Stimulated activated CD8-positive, alpha-beta memory T cell treated with anti-CD3 and anti-CD28 coated beads, Interleukin-2, amount 100 ng/mL, for 1 hour (primary cell): ENCODE data around the gene ANKRD22.
"Not testable (repeated sequence)": the region's sequence is repeated elsewhere in the genome, so short reads cannot be mapped to it uniquely, and the experiment has no call there.

Experiments
- DNase-seq, 2 donors: peaks; one replicate each; pipeline ENCODE4 v3.0.0-alpha.2; 2020; ENCODE audit warnings: low read depth in 2 of 2

Gene ANKRD22

DNA sequence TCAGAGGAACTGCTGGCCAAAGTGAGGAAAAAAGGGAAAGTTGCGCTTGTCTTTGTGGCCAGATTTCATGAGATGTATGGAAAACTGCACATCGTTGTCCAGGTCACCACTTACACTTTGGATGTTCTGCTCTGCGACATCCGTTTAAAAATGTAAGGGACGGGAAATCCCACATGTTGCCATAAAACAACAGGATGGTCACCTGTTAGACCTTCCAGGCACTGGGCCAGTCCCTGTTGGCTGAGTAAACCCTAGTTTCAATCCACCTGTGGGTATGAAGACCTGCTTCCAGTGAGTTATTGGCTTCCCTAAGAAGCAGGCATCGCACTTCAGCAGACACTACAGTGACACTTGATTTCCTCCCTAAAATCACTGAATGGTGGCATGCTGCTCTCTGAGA, 25.7 kb upstream of the ANKRD22 start:
- no peak for DNase-seq

DNA sequence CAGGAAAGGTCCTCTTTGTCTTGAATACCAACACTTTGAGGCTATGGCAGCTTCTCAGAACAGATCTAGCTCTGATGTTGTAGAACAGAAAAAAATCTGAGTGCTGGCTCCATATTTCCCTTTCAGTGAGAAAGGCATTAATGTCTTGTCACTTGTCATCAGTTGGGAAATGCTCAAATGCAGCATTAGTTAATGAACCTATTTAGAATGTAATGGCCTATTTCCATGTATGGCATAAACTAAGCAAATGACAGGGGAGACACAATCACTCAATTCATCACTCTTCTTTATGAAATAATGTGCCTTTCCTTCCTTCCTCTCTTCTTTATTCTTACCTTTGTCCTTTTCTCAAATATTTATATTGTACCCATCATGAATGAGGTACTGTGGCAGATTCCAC, 23.4 kb upstream of the ANKRD22 start:
- DNase-seq = no peak

DNA sequence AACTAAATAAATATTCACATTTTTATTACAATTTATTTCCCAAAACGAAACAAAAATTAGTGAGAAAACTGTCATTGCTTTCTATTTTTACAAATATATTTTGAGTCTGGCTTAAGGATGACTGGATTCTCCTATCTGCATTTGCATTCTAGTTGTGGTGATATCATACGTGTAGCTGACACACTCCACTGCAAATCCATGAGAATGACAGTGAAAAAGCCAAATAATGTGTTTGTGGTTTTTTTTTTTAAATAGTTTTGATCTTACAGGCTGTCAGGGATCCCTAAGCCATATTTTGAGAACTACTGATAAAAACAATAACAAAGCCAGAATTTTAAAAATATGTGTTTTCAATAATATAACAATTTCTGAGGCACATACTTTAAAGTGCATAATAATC, 22.6 kb upstream of the ANKRD22 start:
- no peak for DNase-seq

DNA sequence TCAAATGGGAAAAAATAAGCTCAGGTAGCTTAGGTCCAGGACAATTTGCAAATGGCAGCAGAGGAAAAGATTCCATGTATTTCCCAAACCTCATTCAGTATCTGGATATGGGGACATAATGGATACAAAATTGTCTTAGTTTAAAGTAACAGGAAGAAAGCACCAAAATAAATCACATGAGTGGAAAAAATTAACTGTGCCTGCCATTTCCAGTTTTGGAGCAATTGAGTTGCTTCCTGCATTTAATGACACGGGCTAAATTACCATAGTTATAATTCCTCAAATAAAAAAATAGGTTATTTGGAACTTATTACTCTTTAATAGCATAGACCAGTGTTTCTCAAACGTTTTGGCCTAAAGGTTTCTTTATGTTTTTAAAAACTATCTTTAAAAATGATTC, 22.1 kb upstream of the ANKRD22 start:
- DNase-seq = no peak

DNA sequence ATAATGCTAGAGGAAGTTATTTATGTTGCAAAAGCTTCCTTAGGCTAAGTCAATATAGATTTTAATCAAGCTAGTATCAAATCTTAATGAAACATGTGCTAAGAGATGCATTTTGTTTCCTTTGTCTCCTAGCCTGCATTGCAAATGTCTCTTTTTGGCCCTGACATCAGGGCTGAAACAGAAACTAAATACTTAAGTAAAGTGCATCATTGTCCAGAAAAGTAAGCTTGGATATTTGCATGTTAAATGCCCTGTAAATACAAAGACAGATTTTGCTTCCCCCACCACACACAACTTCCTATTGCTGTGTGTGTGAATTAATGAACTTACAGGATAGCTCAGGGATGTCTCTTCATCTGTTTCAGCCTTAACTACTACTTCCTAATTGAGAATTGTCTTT, 18.4 kb upstream of the ANKRD22 start:
- no peak for DNase-seq

DNA sequence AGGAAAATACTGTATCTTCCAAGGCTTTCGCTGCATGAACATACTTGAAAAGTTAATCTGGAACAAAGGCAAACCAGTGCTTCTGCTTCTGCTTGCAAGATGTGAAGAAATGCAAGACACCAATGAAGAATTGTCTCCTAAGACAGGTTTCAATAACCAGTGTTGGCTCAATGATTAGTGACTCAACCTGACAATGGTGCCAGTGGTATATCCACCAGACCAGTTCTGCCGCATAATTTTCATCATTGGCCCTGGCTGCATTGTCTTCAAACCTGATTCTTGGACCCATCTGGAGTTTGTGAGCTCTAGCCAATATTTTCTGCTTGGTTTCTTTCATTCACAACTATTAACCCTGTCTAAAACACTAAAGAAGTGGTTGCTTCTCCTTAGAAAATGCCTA, 14.8 kb upstream of the ANKRD22 start:
- no peak for DNase-seq

DNA sequence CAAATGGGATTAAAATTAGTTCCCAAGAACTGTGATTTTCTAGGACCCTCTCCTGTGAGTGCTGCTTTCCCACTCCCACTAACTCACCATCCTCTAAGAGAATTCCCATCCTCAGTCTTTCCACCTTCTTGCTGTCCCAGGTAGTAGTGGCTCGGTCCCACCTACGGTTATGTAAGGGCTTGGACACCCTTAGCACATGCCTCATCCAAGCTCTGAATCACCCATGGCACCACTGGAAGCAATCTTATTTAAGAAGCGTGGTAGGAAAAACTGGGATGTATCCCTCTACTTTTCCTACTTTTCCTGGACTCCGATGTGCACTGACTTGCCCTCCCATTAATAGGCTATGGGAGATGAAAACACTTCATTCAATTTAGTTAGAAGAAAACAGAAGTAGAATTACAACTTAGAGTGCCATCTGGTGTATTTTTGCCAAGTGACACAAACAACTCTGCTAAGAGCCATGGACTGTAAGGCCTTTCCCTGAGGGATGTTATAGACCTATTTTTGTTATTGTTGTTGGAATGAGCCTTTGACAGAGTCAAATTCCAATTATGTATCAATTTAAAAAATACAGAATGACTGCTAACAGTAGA, 13.7 kb upstream of the ANKRD22 start:
- no peak for DNase-seq

DNA sequence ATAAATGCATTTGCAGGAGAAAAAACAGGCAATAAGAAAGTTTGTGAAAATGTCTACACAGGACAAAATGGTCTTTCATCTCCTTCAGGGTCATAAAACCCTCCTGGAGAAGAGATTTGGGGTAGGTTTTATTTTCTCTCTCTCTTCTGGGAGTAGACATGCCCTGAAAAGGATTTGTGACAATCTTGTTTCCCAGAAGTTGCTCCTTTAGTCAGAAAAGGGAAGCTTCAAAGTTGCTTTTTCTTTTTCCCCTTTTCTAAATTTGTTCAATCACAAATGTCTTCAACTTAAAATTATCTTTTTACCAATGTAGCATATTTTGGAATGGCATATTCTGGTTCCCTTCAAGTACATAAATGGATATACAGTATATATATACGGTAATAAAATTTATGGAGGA, 9.4 kb upstream of the ANKRD22 start:
- DNase-seq = no peak

DNA sequence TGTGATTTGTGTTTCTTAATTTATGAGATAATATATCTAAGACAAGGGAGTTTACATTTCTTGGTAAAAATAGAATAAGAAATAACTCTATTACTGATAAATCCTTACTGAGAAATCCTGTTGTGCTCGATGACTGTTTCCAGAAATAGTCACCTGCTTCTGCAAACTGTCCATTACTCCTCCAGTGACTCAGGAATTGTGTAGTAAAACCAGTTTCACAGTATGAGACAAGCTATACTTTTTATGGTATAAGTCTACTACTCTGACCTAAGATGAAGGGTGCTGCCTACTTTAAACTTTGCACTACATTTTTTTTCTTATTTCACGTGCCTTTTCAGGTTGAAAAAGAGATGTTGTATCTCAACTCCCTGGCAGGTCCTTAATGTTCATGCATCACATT, 6.8 kb upstream of the ANKRD22 start:
- DNase-seq = no peak

DNA sequence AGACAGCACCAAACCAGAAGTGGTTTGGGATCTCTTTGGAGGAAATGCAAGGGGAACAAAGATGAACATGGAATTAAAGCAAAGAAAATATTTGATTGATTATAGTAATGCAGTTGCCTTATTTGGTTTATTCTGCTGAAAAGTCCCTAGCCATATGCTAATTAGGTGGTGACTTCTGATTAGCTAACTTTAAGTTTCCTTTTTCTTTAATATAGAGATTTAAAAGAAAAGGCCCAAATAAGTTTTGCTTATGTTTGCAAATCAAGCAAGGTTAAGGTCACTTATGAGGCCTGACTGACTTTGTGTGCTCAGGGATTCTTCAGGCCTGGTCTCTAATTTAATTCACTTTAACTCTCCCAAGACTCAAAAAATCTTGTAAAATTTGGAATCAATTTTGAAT, 6.2 kb upstream of the ANKRD22 start:
- no peak for DNase-seq

DNA sequence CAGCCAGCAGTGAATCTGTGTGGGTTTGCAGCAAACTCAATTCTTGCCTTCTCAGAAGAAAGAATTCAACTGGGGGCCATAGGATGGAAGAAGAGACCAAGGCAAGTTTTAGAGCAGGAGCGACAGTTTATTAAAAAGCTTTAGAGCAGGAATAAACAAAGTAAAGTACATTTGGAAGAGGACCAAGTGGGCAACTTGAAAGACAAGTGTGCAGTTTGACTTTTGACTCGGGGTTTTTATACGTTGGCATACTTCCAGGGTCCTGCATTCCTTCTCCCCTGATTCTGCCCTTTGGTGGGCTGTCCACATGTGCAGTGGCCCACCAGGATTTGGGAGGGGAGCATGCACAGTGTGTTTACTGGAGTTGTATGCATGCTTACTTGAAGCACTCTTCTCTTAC, 3.0 kb upstream of the ANKRD22 start:
- no peak for DNase-seq

DNA sequence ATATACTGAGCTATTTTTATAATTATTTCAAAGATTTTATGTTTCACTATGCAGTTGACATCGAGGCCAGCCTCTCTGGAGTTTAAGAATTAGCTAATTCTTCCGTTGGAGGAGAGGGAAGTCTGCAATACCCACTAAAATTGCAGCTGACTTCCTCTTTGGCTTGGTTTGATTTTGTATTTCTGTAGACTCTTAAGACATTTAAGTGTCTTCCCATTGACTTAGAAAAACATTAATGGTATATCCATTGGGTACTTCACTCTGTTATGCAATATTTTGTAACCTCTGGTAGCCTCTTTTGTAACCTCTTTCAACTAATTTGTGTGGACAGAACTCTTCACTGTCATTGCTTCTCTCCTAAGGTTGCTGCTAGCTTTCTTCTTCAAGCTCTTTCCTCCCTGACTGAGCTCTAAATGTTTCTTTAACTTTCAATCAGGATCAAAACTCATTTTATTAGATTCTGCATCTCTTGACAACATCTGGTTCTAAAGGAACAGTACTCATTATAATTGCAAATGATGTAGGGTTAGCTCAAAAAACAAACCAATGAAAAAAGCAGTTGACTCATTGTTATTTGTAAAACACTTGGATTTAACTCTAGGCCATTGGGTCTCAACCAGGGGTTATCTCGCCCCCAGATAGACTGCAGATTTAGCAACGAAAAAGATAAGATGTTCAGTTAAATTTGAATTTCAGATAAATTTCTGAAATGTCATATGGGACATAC, 1.7 kb upstream of the ANKRD22 start:
- no peak for DNase-seq

DNA sequence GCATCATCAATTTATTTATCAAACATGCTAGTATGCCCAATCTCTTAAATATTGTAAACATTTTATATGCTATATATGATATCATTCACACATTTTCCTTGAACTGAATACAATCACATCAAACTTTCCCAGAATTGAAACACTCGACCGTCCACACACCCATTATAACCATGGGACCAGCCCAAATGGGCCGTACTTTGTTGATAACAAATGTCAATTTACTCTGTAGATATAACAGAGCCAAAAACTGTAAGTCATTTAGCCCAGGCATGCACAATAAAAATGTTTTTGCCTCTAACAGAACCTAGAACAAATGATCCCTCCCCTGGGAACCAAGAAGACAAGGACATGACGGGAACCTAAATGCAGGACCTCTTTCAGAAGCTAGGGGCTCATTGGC, 683 bp upstream of the ANKRD22 start:
- DNase-seq = no peak

DNA sequence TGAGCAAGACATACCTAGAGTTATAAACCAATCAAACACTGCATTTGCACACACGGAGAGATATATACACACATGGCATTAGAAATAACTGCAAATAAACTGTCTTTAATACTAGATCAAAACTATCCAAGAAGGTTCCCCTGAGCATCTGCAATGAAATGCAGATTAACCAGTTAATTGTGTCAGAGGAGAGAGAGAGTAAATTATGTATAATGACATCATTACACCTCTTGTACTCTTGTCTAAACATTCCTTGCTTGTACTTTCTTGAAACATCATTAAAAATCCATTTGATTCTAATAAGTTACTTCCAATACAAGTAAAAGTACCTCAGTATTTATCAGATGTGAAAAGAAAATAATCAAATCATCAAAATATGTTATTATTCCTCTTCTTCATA, 932 bp downstream of the ANKRD22 start:
- DNase-seq = no peak

DNA sequence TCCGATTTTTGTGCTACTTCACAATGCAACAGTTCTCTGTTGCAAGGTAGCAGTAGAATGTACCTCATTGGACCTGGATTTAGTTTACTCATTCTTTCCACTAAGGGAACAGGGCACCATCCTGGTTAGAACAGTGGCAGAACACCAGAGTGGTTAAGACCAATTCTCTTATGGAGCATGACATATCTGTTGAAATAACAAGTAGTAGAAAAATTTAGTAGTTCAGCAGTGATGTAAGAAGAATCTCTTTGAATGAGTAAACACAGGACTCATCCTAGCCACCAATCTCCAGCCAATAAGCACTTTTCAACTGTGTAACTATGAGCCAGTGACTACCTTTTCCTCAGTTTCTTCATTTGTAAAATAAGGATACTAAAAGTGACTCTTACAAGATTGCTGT, 2.4 kb downstream of the ANKRD22 start:
- no peak for DNase-seq

DNA sequence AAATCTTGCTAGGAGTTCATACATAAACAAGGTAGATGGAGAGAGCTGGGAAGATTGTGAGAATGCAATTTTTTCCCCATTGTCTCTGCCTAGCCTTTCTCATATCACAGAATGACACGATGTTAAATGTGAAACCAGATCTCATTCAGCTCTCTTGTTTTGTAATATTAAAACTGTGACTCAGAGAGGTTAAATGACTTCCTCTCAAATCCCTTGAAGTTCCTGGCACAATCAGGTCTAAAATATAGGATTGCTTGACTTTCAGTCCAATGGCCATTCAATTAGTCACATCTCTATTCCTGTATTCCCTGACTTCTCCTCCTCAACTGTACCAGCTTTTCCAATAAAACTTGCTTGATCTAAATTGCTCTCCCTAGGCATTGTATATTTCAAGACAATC, 3.1 kb downstream of the ANKRD22 start:
- no peak for DNase-seq

DNA sequence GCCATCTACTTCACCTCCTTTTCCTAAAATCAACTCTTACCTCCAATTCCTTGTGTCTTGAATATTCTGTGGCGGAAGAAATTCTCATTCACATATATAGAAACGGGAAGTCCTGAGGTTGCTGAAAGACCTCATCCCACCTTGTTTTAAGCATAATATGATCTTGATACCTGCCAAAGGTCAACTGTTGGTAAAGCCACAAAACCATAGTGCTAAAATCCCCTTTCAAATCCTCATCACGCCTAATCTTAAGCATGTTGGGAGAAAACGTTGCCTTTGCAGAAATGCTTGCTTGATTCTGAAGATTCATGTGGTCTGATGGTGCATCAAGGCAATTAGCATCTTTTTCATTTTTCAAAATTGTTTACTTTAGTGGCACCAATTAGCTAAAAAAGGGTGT, 8.5 kb downstream of the ANKRD22 start:
- no peak for DNase-seq

DNA sequence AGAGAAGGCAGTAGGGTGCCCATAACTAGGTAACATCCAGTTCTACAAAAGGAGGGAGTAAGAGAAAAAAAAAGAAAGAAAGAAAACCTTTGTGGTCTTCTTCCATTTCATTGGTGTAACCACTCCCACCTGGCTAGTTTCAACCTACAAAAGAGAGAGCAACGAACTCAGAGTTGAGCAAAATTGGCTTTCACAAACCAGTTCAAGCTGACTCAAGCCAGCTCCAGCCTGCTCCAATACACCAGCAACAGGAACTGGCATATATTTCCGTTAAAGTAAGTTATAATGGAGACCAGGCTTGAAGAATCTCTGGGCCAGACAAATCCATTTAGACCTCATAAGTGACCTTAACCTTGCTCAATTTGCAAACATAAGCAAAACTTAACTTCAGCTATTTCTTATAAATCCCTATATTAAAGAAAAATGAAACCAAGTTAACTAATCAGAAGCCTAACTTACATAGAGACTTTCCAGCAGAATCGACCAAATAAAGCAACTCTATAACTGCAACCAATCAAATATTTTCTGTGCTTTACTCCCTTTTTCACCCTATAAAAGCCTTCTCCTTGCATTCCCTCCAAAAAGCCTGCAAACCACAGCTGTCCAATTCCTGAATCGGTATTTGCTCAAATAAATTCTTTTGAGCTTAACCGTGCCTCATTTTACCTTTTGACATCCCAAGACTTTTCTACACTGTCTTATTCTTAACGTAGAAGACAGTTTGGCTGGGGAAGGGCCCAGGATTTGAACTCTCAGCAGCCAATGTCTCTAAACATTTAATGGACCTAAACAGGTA, 10.1 kb downstream of the ANKRD22 start:
- DNase-seq = no peak

DNA sequence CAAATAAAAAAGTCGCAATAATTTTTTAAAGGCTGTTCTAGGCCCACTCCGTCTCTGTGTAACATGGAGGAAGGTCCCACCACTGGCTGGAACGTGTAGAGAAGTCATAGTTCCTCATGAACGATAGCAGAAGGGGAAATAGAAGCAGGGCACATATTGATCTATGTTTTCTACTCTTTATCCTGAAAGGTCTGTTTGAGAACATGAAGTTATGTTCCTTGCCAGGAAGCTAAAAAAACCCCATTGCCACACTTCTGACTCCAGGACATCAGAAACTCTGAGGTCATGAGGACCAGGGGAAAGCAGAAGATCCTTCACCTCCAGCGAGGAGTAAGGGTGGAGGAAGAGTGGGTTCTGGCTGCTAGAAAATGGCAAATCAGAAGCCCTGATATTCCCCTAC, 10.8 kb downstream of the ANKRD22 start:
- no peak for DNase-seq

DNA sequence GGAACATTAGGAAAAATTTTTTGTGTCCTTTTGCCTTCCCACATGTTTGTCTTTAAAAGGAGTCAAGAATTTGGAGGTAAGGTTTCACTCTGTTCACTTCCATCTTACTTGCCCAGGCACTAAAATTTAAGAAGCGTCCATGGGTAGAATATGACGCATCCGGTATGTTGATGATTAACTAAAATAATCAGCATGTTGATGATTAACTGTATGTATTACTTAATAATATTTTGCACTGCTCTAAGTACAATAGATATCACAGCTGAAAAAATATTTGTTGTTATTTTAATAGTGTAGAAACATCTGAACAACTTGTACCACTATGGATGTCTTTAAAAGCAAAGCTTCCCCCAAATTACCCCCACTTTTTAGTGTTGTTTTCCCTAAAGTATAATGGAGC, 11.5 kb downstream of the ANKRD22 start:
- no peak for DNase-seq

DNA sequence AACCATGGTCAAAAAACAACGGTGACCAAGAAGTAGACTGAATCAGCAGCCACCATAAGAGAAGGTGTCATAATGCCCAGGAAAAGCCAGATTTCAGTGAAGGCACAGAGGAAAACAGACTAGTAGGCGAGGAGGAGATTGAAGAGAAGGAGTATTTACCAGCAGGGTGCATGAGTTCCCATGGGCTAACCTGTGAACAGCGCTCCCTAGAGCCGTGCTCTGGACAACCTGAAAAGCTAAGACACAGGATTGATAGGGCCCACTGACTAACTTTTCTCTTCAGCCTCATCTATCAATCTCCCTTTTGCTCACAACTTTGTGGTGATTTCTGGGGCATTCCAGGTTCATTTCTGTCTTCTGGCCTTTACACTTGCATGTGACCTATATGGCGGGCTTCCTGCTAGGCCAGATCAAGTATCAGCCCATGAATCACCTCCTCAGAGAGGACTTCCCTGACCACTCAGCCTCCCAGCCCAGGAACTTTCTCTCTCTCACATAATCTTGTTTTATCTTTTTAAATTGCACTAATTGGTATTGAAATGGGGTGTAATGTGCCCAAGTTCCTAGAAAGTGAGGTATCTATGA, 12.8 kb downstream of the ANKRD22 start:
- no peak for DNase-seq

DNA sequence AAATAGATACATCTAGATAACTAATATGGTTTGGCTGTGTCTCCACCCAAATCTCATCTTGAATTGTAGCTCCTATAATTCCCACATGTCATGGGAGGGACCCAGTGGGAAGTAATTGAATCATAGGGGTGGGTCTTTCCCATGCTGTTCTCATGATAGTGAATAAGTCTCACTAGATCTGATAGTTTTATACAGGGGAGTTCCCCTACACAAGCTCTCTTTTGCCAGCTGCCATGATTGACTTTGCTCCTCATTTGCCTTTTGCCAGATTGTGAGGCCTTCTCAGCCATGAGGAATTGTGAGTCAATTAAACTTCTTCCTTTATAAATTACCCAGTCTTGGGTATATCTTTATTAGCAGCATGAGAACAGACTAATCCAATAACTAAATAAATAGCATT, 14.0 kb downstream of the ANKRD22 start:
- not testable (repeated sequence) for DNase-seq

DNA sequence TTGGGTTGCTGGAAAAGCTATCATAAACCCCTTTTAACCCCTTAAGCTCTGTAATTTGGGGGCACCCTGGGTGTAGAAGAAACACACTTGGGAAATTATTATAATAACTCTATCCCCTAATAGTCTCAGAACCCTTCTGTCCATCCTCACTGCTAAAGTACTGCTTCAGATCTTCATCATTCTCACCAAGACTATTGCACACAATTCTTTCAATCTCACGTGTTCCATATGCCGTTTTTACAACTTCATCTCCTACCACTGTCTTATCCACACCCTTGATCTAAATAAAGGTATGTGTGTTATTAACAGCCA, 15.8 kb downstream of the ANKRD22 start:
- no peak for DNase-seq
